Dermis lymphatic vessel endothelial cell (primary cell): ENCODE results near the gene BRD3. TPM values are rescaled to one million over a fixed set of nuclear protein-coding genes. Genes with fewer than 3 reads are reported as not detected.

Experiments
- total RNA-seq: library from RNA; depleted of rRNA; stranded (reverse); fragments of >200 nt; gene quantifications from 2 replicates; pipeline ENCODE4 v1.2.1, GENCODE V29; 2014

Gene BRD3
- total RNA-seq = 6.1 and 9.2 TPM in 2 replicates

DNA sequence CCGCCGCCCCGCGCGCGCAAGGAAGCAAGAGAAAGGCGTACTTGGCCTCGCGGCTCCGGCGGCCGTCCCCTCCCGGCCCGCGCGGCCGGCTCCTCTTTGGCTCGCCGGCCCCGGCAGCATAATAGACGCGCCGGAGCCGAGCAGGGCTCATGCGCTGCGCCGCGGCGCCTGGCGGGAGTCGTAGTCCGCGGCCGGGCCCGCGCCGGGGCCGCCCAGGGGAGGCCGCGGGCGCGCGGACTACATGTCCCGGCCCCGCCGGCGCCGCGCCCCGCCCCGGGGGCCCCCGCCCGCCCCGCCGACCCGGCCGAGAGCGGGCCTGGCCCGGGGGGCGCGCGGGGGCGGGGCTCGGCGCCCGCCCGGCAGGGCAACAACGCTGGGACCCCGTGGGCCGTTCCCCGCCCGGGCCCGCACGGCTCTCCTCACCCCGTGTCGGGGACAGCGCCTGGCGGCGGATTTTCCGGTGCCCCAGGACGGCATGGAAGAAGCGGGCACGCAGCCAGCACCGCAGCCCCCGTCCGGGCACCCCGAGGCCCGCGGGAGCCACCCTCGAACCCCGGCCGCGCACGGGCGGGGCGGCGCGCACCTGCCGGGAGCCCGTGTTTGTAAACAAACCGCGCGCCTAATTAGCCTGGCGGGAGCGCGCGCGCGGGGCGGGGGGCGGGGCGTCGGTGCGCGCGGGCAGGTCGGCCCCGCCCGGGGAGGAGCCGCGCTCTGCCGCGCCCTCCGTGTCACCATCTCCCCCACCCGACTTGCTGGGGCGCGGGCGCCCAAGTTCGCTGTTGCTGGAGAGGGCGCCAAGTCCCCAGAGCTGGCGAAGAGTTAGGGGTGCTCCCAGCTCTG is at the start of gene BRD3:
Gene BRD3, minus strand, starts transcription at position 123 of the 840 bp plus-strand sequence. CDS start 14,549 bp downstream, outside the sequence.

DNA sequence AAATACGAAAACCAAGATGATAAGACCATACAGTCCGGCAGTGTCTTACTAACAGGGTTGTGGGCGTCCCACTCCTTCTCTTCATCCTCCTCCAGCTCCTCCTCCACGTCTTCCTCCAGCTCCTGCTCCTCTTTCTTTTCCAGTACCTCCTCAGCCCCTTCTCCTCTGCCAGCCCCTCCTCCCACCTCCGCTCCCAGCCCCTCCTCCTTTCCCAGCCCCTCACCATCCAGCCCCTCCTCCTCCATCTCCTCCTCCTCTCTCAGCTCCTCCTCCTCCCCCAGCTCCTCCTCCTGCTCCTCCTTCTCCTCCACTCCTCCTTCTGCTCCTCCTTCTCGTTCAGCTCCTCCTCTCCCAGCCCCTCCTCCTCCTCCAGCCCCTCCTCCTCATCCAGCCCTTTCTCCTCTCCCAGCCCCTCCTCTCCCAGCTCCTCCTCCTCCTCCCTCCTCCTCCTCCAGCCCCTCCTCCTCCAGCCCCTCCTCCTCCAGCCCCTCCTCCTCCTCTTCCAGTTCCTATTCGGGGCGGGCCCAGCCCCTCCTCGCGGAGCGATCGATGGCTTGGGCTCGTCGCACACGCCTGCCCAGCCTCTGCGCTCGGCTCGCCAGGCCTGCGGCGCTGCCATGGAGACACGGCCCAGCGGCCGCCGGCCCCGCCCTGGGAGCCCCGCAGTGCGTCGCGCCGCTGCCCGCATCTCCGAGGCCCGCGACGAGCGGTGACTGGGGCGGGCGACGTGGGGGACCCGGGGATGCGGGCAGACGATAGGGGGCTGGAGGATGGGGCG is 42.8 kb downstream of the BRD3 start, which contains the start of gene BRD3OS:
Gene BRD3OS, plus strand, starts transcription at position 654 of the 778 bp plus-strand sequence. CDS start 1,267 bp downstream, outside the sequence.

GRCh38 chr9:133991964-133992779 is 75.7 kb downstream of the BRD3 start, which contains the start of gene VAV2:
VAV2 (minus strand) TSS chr9:133992324; CDS start chr9:133992278, 46 bp downstream.

Other genes starting within 250 kb of the BRD3 start
- 21.0 and 21.7 TPM in 2 replicates for gene VAV2, start 75.7 kb downstream of the BRD3 start, total RNA-seq
- 5.5 and 6.6 TPM in 2 replicates for gene BRD3OS, start 42.5 kb downstream of the BRD3 start, total RNA-seq
- 14.1 and 17.8 TPM in 2 replicates for gene WDR5, start 68.1 kb upstream of the BRD3 start, total RNA-seq
- gene RNU6ATAC, start 96.5 kb upstream of the BRD3 start, total RNA-seq = not detected in 2 replicates